Suprapubic skin (tissue), 4 donors: ENCODE data around the gene CNTN4. TPM values are rescaled to one million over a fixed set of nuclear protein-coding genes. Genes with fewer than 3 reads are reported as not detected.

Source experiments
- DNase-seq, 2 donors: peaks; one replicate each; pipeline ENCODE4 v3.0.0-alpha.2; 2019; ENCODE audit warnings: low spot score in 2 of 2
- H3K27ac ChIP-seq: fragments of 200-600 bp; sonication (generic); one replicate; pipeline ENCODE4 v1.5.1; 2019
- H3K27me3 ChIP-seq: fragments of 200-600 bp; sonication (generic); one replicate; pipeline ENCODE4 v1.5.1; 2019
- H3K36me3 ChIP-seq: fragments of 200-600 bp; sonication (generic); one replicate; pipeline ENCODE4 v1.5.1; 2019
- H3K4me1 ChIP-seq: fragments of 200-600 bp; sonication (generic); one replicate; pipeline ENCODE4 v1.5.1; 2019
- H3K4me3 ChIP-seq: fragments of 200-600 bp; sonication (generic); one replicate; pipeline ENCODE4 v1.5.1; 2019; ENCODE audit warnings: mild to moderate bottlenecking
- H3K9me3 ChIP-seq: fragments of 200-600 bp; sonication (generic); one replicate; pipeline ENCODE4 v1.5.1; 2019
- EP300 ChIP-seq: sonication (generic); formaldehyde crosslinking; IDR thresholded peaks from one replicate; pipeline ENCODE4 v1.6.1; 2017; ENCODE audit warnings: antibody characterized with exemption
- POLR2A ChIP-seq, 2 donors: fragments of 450-650 bp; IDR thresholded peaks; one replicate each; pipeline ENCODE4 v1.6.1; 2017; ENCODE audit warnings: antibody characterized with exemption in 2 of 2, mild to moderate bottlenecking in 2 of 2, moderate library complexity in 2 of 2
- POLR2AphosphoS5 ChIP-seq, 3 donors: sonication (generic); formaldehyde crosslinking; IDR thresholded peaks; one replicate each; pipeline ENCODE4 v1.6.1; 2017; ENCODE audit warnings: antibody characterized with exemption in 3 of 3
- WGBS: methylation state at CpG from one replicate; pipeline ENCODE4 v1.1.5; 2018; 5-methylcytosine and 5-hydroxymethylcytosine counted together
- total RNA-seq, 4 donors: library from RNA; depleted of rRNA; stranded (reverse); fragments of >200 nt; gene quantifications; one replicate each; pipeline ENCODE4 v1.1.0, GENCODE V29; 2016
- TF ChIP-seq, protein P1 (sequence below), 2 donors: fragments of 200-600 bp in 1 of 2; fragments of 450-650 bp in 1 of 2; sonication (generic) in 1 of 2; IDR thresholded peaks; one replicate each; pipeline ENCODE4 v1.5.1; 2016 to 2019; ENCODE audit warnings: antibody characterized with exemption in 2 of 2, mild to moderate bottlenecking in 1 of 2, moderate library complexity in 1 of 2

The CNTN4 gene
- total RNA-seq, 4 donors from 2014 or later: 0.60 to 8.1 (median 7.5) TPM

DNA sequence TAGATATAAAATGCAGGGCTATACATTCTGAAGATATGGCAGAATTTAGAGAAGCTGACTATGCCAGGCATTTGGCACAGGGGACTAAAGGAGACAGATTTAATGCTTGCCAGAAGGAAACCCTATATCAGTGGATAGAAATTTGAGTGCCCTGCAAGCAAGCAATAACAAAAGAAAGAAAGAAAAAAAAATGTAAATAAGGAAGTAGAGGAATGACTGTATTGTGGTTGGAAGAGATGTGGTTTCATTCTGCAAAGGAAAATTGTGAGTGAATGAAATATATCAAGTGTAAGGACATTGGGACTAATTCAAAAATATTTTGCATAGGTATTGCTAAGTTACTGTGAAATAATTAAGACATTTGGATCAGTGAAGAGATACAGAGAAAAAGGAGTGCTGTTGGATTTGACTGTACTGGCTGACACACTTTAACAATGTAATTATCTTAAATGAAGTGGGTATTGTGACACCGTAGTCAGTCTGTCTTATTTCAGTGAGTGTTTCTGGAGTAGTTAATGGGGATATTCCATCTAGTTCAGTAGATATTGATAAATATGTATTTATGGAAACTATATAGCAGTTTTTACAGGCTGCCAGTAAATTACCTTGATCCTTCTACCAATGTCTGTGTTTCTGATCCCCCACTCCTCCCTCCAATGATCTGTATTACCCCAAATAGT, 418.2 kb downstream of the CNTN4 start:
- DNase-seq: no peak
- no peak for TF ChIP-seq POLR2A (IDR thresholded peaks at IDR 0.05)
- no peak for TF ChIP-seq POLR2AphosphoS5 (IDR thresholded peaks at IDR 0.05)
- TF ChIP-seq, protein P1, sequence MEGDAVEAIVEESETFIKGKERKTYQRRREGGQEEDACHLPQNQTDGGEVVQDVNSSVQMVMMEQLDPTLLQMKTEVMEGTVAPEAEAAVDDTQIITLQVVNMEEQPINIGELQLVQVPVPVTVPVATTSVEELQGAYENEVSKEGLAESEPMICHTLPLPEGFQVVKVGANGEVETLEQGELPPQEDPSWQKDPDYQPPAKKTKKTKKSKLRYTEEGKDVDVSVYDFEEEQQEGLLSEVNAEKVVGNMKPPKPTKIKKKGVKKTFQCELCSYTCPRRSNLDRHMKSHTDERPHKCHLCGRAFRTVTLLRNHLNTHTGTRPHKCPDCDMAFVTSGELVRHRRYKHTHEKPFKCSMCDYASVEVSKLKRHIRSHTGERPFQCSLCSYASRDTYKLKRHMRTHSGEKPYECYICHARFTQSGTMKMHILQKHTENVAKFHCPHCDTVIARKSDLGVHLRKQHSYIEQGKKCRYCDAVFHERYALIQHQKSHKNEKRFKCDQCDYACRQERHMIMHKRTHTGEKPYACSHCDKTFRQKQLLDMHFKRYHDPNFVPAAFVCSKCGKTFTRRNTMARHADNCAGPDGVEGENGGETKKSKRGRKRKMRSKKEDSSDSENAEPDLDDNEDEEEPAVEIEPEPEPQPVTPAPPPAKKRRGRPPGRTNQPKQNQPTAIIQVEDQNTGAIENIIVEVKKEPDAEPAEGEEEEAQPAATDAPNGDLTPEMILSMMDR (IDR thresholded peaks at IDR 0.05): no peak
- no peak for TF ChIP-seq EP300
- 86% methylated on average over 1 of the region's 1 CpG for WGBS
- H3K4me3 ChIP-seq: no peak overlapping the region
- H3K36me3 ChIP-seq: no peaks in the 10 kb centered on the region
- H3K27ac ChIP-seq: no peak overlapping the region
- H3K9me3 ChIP-seq: no peaks in the 10 kb centered on the region
- no peaks in the 10 kb centered on the region for H3K27me3 ChIP-seq
- H3K4me1 ChIP-seq: no peaks in the 10 kb centered on the region

DNA sequence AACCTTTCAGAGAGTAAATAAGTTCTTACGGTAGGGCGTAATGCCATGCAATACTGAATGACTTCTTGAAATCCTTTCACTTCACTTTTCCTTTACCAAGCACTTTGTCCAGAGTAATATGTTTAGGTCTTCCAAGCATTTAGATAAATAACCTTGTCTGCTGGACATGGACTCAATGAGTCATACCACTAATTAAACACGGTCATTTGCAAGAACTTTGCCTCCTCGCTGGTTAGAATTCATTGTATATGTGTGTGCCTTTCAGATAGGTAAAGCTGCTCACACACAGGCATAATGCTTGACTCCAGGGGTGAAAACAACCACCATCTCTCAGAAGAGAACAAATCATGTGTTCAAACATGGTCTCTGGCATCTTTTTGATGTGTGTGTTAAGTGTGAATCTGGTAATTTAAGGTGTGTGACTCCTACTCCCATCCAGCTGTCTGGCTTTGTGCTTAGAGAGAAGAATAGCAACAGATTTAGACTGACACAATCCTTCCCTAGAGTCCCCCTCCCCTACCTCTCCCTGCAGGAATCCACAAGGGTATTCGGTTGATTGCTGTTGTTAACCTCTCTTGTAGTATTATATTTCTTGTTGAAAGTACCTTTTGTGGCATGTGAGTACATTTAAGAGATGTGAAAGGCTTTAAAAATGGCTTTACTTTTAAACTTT, 419.0 kb downstream of the CNTN4 start:
- H3K9me3 ChIP-seq: no peaks in the 10 kb centered on the region
- H3K36me3 ChIP-seq: no peaks in the 10 kb centered on the region
- no peaks in the 10 kb centered on the region for H3K27me3 ChIP-seq
- H3K27ac ChIP-seq: no peak overlapping the region
- no peaks in the 10 kb centered on the region for H3K4me1 ChIP-seq
- no peak overlapping the region for H3K4me3 ChIP-seq
- TF ChIP-seq, protein P1 (IDR thresholded peaks at IDR 0.05): no peak
- TF ChIP-seq POLR2AphosphoS5 (IDR thresholded peaks at IDR 0.05) (no peak), EP300 (no peak)
- no peak for DNase-seq
- WGBS: 76% methylated on average over 5 of the region's 5 CpGs

DNA sequence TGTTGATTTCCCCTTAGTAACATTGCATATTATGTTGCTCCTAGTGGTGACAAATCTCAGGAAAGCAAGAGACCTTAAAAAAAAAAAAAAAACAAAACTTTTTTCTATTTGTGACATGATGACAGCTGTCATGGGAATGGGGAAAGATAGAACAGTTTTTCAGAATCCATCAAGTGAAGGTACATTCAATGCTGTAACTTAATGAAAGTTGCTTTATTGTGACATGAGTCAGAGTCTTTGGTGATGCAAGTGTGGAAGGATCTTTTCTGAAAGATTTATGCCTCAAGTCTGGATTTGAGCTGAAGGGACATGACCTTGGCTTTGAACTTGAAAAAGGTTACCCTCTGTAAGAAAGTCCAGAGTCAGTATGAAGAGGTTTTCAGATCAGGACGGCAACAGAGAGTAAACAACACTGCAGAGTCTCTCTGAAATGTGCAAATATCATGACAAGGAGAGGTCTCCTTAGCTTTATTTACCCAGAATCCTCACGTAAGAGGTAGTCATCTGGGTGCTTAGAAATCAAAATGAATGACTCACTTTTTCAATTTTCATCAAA, 424.7 kb downstream of the CNTN4 start:
- Histone ChIP-seq H3K4me3 (no peak overlapping the region), H3K9me3 (no peaks in the 10 kb centered on the region), H3K27me3 (no peaks in the 10 kb centered on the region), H3K36me3 (no peaks in the 10 kb centered on the region), H3K27ac (no peak overlapping the region), H3K4me1 (no peaks in the 10 kb centered on the region)
- TF ChIP-seq, protein P1 (IDR thresholded peaks at IDR 0.05): no peak
- TF ChIP-seq POLR2A (IDR thresholded peaks at IDR 0.05): no peak
- TF ChIP-seq POLR2AphosphoS5 (IDR thresholded peaks at IDR 0.05): no peak
- TF ChIP-seq EP300: no peak
- DNase-seq: no peak
- WGBS: 52% methylated on average over 2 of the region's 2 CpGs

DNA sequence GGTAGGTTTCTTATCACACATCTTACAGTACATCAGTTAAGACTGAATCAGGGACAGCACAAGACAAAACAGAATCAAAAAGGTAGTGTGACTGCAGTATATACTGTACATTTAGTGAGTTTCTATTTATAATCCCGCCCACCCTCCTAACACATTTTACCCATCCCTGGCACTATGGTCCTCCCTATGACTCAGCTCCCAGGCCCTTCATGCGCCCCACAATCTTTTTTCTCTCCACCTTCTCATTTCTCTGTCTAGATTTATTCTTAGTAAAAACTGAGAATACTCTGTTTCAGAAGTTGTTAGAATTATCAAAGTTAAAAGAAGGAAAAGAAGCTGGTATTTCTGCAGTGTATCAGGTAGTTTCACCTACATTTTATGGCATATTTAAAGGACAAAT, 427.3 kb downstream of the CNTN4 start:
- WGBS: 68% methylated on average over 2 of the region's 2 CpGs
- no peaks in the 10 kb centered on the region for H3K4me1 ChIP-seq

More for the DNA sequence above, 427.3 kb downstream of the CNTN4 start:
- Histone ChIP-seq H3K27ac (no peak overlapping the region), H3K4me3 (no peak overlapping the region), H3K36me3 (no peaks in the 10 kb centered on the region), H3K9me3 (no peaks in the 10 kb centered on the region), H3K27me3 (no peaks in the 10 kb centered on the region)
- TF ChIP-seq, protein P1 (IDR thresholded peaks at IDR 0.05): no peak
- TF ChIP-seq POLR2A (IDR thresholded peaks at IDR 0.05) (no peak), EP300 (no peak), POLR2AphosphoS5 (IDR thresholded peaks at IDR 0.05) (no peak)
- DNase-seq: no peak
